C4-2B (cell line): ENCODE measurements around the gene LNPEP.

ENCODE experiments used
- ZFX ChIP-seq: fragments of 450-650 bp; IDR thresholded peaks from 2 replicates; pipeline ENCODE4 v1.6.1; 2017
- TF ChIP-seq, protein P1 (sequence below): fragments of 450-650 bp; conservative IDR thresholded peaks from 2 replicates; pipeline ENCODE4 v1.5.1; 2017; ENCODE audit warnings: mild to moderate bottlenecking

DNA sequence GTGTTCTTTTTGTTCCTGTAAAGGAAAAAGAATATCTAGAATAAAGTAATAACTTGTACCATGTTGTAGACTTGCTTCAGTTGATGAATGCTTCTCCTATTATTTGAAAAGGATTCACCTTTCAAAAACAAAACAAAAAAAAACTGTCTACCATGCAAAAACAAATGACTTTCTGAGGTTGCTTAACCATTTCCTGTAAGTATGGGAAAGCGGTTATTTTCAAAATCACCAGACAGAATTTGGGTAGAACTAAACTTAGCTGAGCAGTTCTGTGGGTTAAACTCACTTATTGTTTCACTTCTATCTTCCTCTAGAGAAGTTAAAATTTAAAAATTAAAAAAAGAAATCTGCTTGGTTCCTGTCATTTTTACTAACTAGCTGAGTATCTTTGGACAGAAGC, 25.2 kb downstream of the LNPEP start:
- TF ChIP-seq, protein P1, sequence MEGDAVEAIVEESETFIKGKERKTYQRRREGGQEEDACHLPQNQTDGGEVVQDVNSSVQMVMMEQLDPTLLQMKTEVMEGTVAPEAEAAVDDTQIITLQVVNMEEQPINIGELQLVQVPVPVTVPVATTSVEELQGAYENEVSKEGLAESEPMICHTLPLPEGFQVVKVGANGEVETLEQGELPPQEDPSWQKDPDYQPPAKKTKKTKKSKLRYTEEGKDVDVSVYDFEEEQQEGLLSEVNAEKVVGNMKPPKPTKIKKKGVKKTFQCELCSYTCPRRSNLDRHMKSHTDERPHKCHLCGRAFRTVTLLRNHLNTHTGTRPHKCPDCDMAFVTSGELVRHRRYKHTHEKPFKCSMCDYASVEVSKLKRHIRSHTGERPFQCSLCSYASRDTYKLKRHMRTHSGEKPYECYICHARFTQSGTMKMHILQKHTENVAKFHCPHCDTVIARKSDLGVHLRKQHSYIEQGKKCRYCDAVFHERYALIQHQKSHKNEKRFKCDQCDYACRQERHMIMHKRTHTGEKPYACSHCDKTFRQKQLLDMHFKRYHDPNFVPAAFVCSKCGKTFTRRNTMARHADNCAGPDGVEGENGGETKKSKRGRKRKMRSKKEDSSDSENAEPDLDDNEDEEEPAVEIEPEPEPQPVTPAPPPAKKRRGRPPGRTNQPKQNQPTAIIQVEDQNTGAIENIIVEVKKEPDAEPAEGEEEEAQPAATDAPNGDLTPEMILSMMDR, result no peak
- no peak for TF ChIP-seq ZFX
